Measurements from ENCODE around the gene ENOPH1.
"Not testable (repeated sequence)": the region's sequence is repeated elsewhere in the genome, so short reads cannot be mapped to it uniquely, and the experiment has no call there.

ENOPH1 gene
- total RNA-seq, result 39.8 to 56.9 (median 42.0) reads per million in 4 experiments

DNA sequence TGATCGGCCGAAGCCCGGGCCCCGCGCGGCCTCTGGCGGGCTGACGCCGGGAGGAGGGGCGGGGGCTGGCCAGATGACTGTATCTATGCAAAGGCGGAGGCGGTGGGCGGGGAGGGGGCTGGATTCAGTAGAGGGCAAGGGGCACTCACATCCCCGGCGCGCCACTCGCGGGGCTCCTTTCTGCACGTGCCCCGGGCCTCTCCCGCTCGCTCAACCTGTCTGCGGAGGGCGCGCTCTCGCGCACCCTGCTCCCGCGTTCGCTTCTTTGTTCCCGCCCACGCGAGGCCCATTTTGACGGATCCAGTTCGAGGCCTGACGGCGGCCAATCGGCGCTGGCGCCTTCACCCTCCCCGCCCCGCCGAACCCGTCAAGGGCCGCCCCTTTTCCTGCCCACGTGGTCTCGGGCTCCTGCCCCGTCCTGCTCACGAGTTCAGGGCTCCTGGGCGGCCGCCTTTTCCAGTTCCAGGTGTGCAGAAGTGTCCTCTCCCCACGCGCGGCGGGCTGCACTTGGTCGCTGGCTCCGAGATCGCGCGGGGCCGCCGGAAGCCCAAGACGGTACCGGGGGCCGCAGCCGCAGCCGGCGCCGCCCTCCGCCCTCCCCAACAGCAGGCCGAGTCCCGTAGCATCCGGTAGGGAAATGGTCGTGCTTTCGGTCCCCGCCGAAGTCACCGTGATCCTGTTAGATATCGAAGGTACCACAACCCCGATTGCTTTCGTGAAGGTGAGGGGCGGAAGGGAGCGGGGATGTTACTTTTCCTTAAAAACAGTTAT, at the start of gene ENOPH1, which contains the start of gene HNRNPDL:
ENOPH1 (plus strand) TSS at position 398 of the 771 bp plus-strand sequence; CDS start at position 638, 240 bp downstream.
HNRNPDL (minus strand) TSS at position 270 of the 771 bp plus-strand sequence. CDS start 772 bp downstream, outside the sequence.
- peak; percentile 95 for DNase-seq

- DNase-seq, result no peak
Observed at GRCh38 chr4:82380831-82381230, 49.6 kb upstream of the ENOPH1 start.

DNA sequence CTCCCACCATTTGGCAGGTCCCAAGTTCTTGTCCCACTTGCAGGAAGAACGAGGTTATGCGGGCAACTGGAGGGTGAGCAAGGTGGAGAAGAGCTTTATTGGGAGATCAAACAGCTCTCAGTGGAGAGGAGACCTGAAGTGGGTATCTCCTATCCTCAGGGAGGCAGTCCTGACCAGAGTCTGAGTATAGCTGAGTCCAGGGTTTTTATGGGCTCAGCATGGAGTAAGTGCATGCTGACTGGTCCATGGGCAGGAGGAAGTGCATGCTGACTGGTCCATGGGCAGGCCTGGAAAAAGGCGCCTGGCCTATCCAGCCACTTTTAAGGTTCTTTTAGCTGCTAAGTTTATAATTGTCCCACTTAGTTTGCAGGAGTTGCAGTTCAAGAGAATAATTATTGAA, 49.2 kb upstream of the ENOPH1 start:
- no peak for DNase-seq

GRCh38 chr4:82381661-82382296, 48.6 kb upstream of the ENOPH1 start:
- DNase-seq, result no peak

- DNase-seq, result no peak
Observed at GRCh38 chr4:82382751-82383150, 47.6 kb upstream of the ENOPH1 start.

GRCh38 chr4:82386312-82386711, 44.1 kb upstream of the ENOPH1 start:
- not testable (repeated sequence) for DNase-seq

DNA sequence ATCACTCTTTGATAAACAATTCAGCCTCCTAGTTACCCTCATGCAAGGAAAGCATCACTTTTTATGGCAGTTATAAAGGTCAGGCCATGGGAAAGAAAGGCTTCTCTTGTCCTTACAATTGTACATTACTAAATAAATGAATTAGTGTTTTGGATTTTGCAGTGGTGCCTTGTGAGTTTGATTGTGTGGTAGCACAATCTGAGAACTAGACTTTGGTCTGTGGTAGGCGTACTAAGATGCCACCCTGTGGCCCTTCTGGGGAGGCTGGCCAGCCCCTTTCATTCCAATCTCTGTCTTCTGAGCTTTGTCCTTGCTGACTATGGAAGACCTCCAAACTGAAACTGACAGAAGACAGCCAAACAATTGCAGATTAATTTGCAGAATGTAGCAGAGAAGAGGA, 42.0 kb upstream of the ENOPH1 start:
- no peak for DNase-seq

GRCh38 chr4:82390061-82390460, 40.3 kb upstream of the ENOPH1 start:
- DNase-seq, result not testable (repeated sequence)

DNA sequence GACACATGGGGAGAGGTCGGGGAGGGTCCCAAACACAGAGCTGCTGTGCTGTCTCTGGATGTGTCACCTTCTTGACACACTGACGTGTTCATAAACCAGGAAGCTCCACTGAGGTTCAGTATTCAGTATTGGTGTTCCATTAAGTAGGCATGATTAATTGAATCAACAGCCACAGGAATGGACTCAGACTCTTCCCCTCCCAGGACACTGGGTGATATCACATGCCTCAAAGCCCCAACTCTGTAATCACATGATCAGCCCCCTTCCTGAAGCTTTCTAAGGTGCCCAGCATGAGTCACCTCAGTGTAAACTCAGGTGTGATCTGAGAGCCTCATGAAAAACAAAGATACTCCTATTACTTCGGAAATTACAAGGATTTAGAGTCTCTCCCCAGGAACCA, 35.5 kb upstream of the ENOPH1 start:
- DNase-seq, result no peak

DNA sequence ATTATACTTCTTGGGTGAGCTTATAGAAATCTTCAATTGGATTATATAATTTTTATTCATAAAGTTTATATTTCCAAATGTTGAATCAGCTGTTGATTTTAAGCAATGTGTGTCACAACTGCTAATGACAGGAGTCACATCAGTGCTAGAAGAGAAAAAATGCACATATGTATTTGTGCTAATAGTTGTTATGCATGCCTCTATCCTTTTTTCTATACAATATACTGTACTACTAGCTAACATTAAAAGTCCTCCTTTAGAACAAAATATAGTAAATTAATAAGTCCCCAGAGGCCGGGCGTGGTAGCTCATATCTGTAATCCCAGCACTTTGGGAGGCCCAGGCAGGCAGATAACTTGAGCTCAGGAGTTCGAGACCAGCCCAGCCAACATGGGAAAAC, 32.9 kb upstream of the ENOPH1 start:
- DNase-seq, result no peak

GRCh38 chr4:82398263-82398662, 32.1 kb upstream of the ENOPH1 start:
- no peak for DNase-seq

DNA sequence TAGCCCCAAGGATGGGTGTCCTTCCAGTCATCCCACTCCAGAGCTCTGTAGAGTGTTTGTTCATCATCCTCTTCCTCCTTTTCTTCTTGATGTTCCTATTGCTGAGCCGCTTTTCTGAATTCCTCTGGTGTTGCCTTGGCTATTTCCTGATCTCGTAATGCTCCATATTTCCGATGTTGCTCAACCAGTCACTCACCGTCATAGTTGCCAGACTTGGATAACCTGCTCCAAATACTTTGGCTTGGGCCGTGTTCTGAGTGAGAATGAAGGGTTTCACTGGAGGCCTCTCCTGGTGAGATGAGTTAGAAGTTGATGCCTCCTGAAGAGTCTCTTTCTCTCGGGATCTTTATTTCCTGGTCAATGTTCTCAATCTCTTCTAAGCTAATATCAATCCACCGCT, 28.8 kb upstream of the ENOPH1 start:
- no peak for DNase-seq

GRCh38 chr4:82402196-82402775, 28.1 kb upstream of the ENOPH1 start:
- no peak for DNase-seq

GRCh38 chr4:82403725-82404124, 26.7 kb upstream of the ENOPH1 start:
- no peak for DNase-seq

DNA sequence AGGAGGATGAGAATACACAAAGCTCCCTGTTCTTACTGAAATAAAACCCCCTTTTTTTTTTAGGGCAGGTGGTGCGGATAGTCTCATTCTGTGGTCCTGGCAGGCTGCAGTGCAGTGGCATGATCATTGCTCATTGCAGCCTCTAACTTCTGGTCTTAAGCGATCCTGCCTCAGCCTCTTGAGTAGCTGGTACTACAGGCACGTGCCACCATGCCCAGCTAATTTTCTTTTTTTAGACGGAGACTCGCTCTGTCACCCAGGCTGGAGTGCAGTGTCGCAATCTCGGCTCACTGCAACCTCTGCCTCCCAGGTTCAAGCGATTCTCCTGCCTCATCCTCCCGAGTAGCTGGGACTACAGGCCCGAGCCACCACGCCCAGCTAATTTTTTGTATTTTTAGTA, 15.3 kb upstream of the ENOPH1 start:
- DNase-seq, result not testable (repeated sequence)

GRCh38 chr4:82415922-82416365, 14.4 kb upstream of the ENOPH1 start:
- DNase-seq, result no peak

- DNase-seq, result no peak
Observed at GRCh38 chr4:82419451-82419850, 10.9 kb upstream of the ENOPH1 start.

GRCh38 chr4:82421796-82422560, 8.4 kb upstream of the ENOPH1 start:
- DNase-seq, result no peak

DNA sequence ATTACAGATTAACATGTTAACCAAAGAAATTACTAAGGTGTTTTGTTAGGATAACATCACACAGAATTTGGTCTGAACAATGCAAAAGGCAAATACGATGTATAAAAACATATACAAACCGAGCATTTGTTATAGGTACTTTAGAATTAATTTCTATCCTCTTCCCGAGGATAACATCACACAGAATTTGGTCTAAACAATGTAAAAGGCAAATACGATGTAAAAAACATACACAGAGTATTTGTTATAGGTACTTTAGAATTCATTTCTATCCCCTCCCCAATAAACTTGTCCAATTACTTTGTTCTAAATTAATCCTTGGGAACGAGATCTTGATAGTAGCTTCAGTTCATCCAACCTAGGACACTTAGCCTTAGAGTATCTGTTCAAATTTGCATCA, 7.8 kb upstream of the ENOPH1 start:
- no peak for DNase-seq

GRCh38 chr4:82423245-82424054, 6.9 kb upstream of the ENOPH1 start:
- no peak for DNase-seq

DNA sequence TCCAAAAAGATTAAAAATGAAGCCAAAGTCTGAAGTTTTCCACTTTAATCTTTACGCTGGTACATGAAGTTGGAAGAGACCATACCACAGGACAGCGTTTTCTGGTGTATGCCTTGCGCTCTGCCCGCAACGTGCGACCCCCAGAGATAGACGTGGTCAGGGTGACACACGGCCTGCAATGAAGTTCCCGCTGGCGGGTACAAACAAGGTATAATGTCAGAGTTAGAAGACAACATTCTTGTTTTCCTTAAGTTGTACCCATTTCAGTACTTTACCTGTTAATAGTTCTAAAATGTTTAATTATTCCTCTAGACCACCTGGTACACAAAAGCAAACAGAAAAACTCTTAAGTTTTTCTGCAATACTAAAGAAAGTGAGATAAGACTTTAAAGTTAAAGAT, 4.9 kb upstream of the ENOPH1 start:
- no peak for DNase-seq

- DNase-seq, result no peak
Observed at GRCh38 chr4:82428526-82428968, 1.8 kb upstream of the ENOPH1 start.

Measured in effector CD8-positive, alpha-beta T cell (primary cell).